ENCODE results near the gene IFNA6. TPM values are rescaled to one million over a fixed set of nuclear protein-coding genes. Genes with fewer than 3 reads are reported as not detected.

The IFNA6 gene
- total RNA-seq, 1 experiment from 2014 or later: not detected

DNA sequence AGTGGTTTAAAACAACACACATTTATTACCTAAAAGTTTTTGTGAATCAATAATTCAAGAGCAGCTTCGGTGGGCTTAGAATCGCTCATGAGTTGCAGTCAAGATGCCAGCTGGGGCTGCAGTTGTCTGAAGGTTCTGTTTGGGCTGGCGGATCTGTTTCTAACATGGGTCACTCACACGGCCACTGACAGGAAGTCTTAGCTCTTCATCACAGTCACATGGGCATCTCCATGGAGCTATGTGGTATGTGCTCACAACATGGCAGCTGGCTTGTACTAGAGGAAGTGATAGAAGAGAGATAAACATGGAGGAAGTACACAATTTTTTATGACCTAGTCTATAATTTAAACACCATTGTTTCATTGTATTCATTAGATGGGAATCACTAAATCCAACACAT, 26.6 kb downstream of the IFNA6 start (continued):
- TF ChIP-seq, protein P1, sequence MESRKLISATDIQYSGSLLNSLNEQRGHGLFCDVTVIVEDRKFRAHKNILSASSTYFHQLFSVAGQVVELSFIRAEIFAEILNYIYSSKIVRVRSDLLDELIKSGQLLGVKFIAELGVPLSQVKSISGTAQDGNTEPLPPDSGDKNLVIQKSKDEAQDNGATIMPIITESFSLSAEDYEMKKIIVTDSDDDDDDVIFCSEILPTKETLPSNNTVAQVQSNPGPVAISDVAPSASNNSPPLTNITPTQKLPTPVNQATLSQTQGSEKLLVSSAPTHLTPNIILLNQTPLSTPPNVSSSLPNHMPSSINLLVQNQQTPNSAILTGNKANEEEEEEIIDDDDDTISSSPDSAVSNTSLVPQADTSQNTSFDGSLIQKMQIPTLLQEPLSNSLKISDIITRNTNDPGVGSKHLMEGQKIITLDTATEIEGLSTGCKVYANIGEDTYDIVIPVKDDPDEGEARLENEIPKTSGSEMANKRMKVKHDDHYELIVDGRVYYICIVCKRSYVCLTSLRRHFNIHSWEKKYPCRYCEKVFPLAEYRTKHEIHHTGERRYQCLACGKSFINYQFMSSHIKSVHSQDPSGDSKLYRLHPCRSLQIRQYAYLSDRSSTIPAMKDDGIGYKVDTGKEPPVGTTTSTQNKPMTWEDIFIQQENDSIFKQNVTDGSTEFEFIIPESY (IDR thresholded peaks at IDR 0.05; ENCODE audit: extremely low read depth, insufficient replicate concordance, low read length): no peak
- no peak for TF ChIP-seq SRF (IDR thresholded peaks at IDR 0.05; ENCODE audit: low read depth)
- TF ChIP-seq JUND (IDR thresholded peaks at IDR 0.05): no peak
- no peak for TF ChIP-seq POLR2AphosphoS5 (IDR thresholded peaks at IDR 0.05; ENCODE audit: low read depth, low read length)
- TF ChIP-seq TCF7L2 (IDR thresholded peaks at IDR 0.05; ENCODE audit: borderline replicate concordance, extremely low read depth, insufficient read depth, insufficient read length): no peak
- no peak for TF ChIP-seq RAD21 (IDR thresholded peaks at IDR 0.05; ENCODE audit: low read depth)

DNA sequence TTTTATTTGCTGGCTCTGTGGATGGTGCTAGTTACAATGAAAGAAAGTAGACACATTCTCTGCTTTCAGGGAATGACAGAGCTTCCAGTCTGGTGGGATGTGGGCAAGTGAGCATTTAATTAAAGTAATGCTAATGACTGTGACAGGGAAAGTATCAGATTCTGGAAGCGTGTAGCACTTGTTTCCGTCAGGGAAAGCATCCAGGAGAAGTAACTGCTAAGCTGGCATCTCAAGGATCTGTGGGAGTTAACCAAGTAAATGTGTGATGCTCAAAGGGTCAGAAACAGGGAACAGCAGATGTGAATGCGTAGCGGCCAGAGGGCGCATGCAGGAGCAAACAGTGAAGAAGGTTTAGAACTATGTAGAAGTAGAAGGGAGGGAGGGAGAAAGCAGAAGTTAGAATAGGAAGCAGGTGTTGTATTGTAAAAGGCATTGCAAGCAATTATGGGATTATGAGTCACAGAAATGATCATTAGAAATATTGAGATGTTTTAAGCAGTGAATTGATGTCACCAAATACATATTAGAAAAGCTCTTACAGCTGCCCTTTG, 27.7 kb downstream of the IFNA6 start:
- POLR2A ChIA-PET: interaction anchor here (0.7 kb wide), 1 partner anchor 63 kb away, joined by 3 read pairs; no protein-coding TSS in a partner anchor
- RAD21 ChIA-PET (ENCODE audit: low non-redundant PET in 1 of 2, low total read pairs in 2 of 2, uncharacterized antibody in 2 of 2, unreplicated experiment in 2 of 2): no interaction called here

More for the DNA sequence above, 27.7 kb downstream of the IFNA6 start:
- no peaks in the 10 kb centered on the region for H3K27me3 ChIP-seq (ENCODE audit: insufficient read depth, low read length)
- H3K4me1 ChIP-seq (ENCODE audit: control insufficient read depth in 1 of 2, insufficient read depth in 2 of 2, low read length in 2 of 2): peaks cover 0 to 4% of the 10 kb centered on the region in 2 experiments; a peak in 1 of 4 replicates
- no peaks in the 10 kb centered on the region for H3K9me2 ChIP-seq (ENCODE audit: insufficient read depth)
- DNase-seq (ENCODE audit: low read depth, low spot score) (no peak), ATAC-seq (no peak)
- CTCF ChIA-PET: no interaction called here
- intact Hi-C loops (cut with micrococcal nuclease): no loop called here
- H2AFZ ChIP-seq (ENCODE audit: low read depth, low read length, poor library complexity, severe bottlenecking): no peak overlapping the region
- TF ChIP-seq EZH2phosphoT487 (IDR thresholded peaks at IDR 0.05; ENCODE audit: borderline replicate concordance) (no peak), YY1 (IDR thresholded peaks at IDR 0.05; ENCODE audit: extremely low read depth, insufficient replicate concordance, low read depth, low read length) (no peak), POLR2A (IDR thresholded peaks at IDR 0.05; ENCODE audit: borderline replicate concordance, extremely low read depth, insufficient read depth, insufficient read length) (no peak), CEBPB (IDR thresholded peaks at IDR 0.05; ENCODE audit: low read depth) (no peak), EZH2 (IDR thresholded peaks at IDR 0.05) (no peak), POLR2AphosphoS5 (IDR thresholded peaks at IDR 0.05; ENCODE audit: low read depth, low read length) (no peak), TCF7L2 (IDR thresholded peaks at IDR 0.05; ENCODE audit: borderline replicate concordance, extremely low read depth, insufficient read depth, insufficient read length) (no peak)
- H3K79me2 ChIP-seq (ENCODE audit: insufficient read depth, low read length): peaks cover 28% of the 10 kb centered on the region
- H3K36me3 ChIP-seq (ENCODE audit: control insufficient read depth in 1 of 2, insufficient read depth in 2 of 2, low read length in 2 of 2): 0 out of 4 replicates have a peak, but pooled peaks cover 0 to 5% of the 10 kb centered on the region in 2 experiments
- no peak overlapping the region for H3K9ac ChIP-seq (ENCODE audit: low read length)
- H3K4me2 ChIP-seq (ENCODE audit: low read length): no peak overlapping the region
- H4K20me1 ChIP-seq (ENCODE audit: insufficient read depth): peaks cover 5% of the 10 kb centered on the region; the same call in 1 of the 2 replicates
- H3K4me3 ChIP-seq (replicated peaks in 1 of 2; ENCODE audit: low read depth in 1 of 2, low read length in 2 of 2): no peak overlapping the region
- no peak overlapping the region for H3K27ac ChIP-seq (ENCODE audit: low read depth, low read length)
- no peaks in the 10 kb centered on the region for H3K9me3 ChIP-seq (ENCODE audit: control insufficient read depth in 1 of 2, insufficient read depth in 1 of 2, low read depth in 1 of 2, low read length in 2 of 2)
- BruUV-seq (replicated peaks): no TSS peak
